HG03159 (cell line): ENCODE results near the gene KAT8.
"Not testable (repeated sequence)": the region's sequence is repeated elsewhere in the genome, so short reads cannot be mapped to it uniquely, and the experiment has no call there.

Source experiments
- ATAC-seq: cut with Tn5 transposase; IDR thresholded peaks from one replicate; pipeline ENCODE4 v1.9.1; 2021; ENCODE audit warnings: mild to moderate bottlenecking, moderate library complexity; ENCODE audit not compliant: unreplicated experiment

KAT8 gene

DNA sequence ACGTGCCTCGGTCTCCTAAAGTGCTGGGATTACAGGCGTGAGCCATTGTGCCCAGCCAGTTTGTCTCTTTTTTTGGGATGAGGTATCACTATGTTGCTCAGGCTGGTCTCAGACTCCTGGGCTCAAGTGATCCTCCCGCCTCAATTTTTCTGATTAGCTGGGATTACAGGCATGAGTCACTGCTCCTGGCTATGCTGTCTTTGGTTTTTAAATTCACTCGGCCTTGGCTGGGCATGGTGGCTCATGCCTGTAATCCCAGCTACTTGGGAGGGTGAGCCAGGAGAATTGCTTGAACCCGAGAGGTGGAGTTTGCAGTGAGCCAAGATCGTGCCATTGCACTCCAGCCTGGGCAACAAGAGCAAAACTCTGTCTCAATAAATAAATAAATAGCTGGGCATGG lies 27.0 kb downstream of the KAT8 start:
- not testable (repeated sequence) for ATAC-seq

DNA sequence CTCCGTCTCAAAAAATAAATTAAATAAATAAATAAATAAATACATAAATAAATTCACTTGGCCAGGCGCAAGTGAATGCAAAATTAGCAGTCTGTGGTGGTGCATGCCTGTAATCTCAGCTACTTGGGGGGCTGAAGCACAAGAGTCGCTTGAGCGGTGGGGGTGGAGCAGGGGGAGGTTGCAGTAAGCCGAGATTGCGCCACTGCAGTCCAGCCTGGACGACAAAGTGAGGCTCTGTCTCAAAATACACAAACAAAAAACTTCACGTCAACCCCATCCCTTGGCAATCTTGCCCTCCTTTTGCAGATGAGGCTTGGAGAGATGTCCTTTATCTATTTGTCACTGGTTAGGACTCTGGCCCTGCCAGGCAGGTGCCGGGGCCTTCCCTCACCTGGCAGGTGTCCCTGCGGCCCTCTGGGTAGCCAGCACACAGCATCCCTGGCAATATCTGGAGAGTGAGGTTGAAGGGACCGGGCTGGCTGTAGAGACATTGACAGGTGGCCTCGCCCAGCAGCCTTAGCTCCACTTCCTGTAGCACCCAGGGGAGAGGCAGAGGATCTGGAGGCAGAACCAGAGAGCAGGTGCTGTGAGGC lies 28.0 kb downstream of the KAT8 start:
- ATAC-seq = no peak

DNA sequence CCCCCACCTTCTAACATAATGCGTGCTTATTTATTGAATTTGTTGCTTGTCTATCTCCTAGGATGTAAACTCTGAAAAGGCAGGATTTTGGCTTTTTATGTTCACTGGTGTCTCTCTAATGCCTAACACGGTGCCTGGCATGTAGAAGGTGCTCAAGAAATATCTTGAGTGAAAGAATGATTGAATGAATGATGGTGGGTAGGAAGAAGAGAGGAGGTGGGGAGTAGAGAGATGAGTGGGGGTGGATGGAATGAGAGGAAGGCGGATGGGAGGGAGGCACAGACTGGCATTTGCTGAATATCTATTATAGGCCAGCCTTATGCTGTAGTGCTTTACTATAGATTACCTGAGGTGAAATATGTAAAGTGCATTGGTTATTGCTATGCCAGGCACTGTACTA lies 30.1 kb downstream of the KAT8 start:
- ATAC-seq = no peak

DNA sequence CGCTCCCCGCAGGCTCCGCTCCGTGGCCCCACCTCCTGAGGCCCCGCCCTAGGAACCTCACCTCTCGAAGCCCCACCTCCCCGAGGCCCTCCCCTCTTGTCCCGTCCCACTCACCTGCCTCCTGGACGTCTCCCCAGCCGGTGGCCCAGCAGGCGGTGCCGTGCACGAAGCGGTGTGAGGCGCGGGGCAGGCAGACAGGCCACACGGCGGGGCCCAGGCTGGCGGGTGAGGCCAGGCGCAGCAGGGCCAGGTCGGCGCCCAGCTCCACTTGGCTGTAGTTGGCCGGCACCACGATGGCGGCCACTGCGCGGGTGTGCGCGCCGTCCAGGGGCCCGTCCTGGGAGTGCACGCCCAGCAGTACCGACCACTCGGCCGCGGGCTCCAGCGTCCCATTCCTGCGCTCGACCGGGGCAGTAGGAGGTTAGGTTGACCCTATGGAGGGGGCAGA lies 30.8 kb downstream of the KAT8 start:
- no peak for ATAC-seq

DNA sequence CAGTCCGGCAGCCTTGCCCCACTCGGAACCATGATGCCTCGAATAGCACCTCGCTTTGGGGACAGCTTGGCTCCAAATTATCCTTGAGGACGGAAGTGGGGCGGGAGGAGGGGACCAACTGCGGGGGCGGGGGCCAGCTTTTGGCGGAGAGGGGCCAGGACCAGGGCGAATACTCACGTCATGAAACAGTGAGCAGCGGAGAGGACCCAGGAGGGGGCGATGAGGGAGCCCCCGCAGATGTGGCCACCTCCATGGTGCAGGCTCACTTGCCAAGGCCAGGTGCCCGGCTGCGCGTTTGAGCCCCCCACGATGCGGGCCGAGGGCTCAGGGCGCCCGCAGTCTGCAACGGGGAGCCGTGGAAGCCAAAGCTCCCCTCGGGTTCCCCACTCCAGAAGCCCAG lies 31.4 kb downstream of the KAT8 start:
- no peak for ATAC-seq

DNA sequence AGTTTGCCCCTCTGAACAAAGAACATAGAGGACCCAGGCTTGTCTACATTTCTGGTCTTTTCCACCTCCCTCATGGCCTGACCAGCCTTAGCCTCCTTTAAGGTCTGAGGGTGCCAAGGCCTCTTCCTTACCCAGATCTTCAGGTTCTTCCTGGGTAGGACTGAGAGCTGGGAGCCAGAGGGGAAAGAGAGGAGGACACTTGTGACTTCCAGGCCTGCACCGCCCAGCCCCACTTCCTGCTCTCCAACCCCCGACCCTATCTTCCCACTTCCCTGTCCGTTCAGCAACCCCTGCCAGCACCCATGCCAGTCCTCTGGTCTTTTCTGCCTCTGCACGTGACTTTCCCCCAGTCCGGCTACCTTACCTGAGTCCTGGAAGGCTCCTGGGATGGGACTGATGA lies 31.9 kb downstream of the KAT8 start:
- ATAC-seq = no peak

DNA sequence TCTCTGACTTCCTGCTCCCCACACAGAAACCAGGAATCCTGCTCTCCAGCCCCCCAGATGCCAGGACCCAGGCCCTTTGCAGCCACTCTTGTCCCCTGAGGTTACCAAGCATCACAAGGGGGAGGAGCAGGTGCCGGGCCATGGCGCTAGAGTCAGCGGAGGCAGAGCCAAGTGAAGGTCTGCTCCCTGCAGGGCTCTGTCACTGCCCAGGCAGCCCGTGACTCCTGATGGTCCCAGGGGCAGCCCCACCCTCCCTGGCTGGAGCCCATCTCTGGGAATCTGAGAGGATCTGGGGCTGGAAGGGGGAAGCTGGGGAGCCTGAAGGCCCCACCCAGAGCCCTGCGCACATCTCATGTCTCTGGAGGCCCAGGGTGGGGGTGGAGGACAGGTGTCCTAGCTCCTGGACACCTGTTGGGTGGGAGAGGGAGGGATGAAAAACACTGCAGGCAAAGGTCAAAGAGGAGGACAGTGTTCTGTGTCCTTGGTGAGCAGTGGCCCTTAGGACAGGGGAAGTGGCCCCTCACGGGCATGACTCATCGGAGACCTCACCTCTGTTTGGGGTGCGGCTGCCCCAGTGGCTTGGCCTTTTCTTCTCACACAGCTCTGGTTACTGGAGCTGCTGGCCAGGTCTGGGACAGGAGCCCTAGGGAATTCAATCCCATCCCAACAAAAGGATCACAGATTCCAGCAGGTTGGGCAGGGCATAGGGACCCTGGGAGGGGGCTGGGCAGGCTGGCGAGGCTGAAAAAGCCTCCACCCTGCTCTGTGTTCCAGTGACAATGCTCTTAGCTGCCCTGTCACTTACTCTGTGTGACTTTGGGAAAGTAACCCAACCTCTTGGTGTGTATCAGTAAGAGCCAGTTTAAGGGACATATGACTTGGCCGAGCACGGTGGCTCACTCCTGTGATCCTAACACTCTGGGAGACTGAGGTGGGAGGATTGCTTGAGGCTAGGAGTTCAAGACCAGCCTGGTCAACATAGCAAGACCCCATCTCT lies 32.7 kb downstream of the KAT8 start, which contains the start of gene PRSS36:
TSS of gene PRSS36 (minus strand) at position 173 of the 997 bp plus-strand sequence. CDS start at position 142, 31 bp downstream.
- no peak for ATAC-seq

DNA sequence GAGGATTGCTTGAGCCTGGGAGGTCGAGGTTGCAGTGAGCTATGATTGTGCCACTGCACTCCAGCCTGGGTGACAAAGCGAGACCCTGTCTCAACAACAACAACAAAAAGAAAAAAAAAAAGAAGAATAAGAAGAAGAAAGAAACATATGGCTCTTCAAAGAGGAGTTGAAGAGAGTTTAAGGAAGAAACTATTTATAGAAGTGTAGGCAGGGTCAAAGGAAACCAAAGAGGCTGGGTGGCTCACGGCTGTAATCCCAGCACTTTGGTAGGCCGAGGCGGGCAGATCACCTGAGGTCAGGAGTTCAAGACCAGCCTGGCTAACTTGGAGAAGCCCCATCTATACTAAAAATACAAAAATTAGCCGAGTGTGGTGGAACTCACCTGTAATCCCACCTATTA lies 33.5 kb downstream of the KAT8 start:
- not testable (repeated sequence) for ATAC-seq

DNA sequence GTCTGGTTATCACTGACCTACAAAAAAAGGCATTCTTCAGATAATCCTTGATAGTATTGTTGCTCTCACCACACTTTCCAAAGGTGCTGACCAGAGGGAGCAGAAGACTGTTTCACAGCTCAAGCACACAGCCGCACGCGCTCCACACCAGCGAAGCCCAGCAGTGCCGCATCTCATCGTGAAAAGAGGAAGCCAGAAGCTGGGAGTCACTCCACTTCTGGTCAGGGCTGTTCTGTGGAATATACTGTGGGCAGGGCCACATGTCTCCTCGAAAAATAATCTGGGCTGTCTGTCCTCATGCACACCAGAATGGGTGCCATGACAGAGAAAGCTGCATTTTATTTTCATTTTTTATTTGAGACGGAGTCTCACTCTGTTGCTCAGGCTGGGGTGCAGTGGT lies 39.7 kb downstream of the KAT8 start:
- no peak for ATAC-seq

DNA sequence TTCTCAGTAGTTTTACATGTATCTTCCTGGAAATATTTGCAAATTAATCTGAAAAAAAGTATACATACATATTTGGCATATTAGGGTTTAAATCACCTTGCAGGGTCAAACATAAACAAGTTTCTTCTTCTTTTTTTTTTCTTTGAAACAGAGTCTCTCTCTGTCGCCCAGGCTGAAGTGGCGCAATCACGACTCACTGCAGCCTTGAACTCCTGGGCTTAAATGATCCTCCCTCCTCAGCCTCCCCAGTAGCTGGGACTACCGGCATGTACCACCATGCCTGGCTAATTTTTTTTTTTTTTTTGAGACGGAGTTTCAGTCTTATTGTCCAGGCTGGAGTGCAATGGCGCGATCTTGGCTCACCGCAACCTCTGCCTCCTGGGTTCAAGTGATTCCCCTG lies 49.9 kb downstream of the KAT8 start:
- no peak for ATAC-seq

DNA sequence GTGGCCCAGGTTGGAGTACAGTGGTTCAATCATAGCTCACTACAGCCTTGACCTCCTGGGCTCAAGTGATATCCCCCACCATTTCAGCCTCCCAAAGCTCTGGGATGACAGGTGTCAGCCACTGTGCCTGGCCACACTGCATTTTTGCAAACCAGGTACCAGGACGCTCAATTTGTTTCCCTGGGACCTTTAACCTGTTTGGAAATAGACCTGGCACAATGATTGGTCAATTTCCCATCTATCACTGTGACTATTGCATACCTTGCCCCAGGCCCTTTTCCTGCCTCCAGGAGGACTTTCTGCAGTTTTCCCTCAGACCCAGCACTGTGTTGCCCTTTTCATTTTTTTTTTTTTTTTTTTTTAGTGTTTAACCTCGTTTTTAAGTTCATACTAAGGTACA lies 51.4 kb downstream of the KAT8 start:
- no peak for ATAC-seq

DNA sequence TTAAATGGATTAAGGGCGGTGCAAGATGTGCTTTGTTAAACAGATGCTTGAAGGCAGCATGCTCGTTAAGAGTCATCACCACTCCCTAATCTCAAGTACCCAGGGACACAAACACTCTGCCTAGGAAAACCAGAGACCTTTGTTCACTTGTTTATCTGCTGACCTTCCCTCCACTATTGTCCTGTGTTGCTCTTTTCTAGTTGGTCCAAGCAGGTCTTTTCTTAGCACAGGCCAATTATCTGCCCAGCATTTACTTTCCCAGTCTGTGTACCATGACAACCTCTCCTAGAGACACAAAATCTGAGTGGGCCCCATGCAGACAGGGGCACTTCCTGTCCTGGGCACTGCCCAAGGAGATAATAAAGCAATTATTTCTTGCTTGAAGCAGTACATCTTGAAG lies 52.6 kb downstream of the KAT8 start:
- ATAC-seq = not testable (repeated sequence)

DNA sequence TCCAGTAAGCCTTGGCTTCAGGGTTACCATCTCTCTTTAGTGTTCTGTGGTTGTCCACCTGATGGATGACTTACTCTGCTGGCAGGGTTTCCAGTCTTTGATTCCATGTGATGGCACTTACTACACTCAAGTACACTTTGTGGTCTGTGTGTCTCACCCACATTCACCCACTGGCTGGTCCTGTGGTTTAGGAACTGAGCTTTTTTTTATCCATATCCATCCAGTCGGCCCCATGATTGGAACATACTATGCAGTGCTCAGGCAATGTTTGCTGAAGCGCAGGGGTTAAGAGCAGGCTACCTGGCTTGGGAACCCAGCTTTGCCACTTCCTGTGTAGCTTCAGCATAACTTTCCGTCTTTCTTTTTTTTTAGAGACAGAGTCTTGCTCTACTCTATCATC lies 59.7 kb downstream of the KAT8 start:
- ATAC-seq = no peak

DNA sequence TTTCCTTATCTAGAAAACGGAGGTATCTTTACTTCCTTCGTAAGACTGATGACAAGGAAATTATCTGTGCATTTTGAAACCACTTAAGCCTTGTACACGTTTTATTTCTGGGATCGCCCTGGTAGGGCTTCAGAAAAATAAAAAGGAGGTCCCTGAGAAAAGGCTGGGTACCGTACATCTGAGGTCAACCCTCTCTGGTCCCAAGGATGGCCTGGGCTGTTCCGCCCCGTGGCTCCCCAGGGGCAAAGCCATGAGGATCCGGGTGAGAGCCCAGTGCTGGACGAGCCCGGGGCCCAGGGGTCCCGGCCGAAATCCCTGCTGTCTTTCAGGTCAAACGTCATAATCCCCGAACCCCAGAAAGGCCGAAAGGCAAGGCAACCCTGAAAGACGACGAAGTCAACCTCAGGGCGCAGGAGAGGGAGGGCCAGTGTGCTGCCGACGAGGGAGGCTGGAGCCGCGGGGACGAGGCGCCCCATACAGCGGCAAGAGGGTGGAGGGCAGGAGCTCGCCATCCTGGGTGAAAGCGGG lies 61.8 kb downstream of the KAT8 start:
- ATAC-seq = peak; percentile 11

DNA sequence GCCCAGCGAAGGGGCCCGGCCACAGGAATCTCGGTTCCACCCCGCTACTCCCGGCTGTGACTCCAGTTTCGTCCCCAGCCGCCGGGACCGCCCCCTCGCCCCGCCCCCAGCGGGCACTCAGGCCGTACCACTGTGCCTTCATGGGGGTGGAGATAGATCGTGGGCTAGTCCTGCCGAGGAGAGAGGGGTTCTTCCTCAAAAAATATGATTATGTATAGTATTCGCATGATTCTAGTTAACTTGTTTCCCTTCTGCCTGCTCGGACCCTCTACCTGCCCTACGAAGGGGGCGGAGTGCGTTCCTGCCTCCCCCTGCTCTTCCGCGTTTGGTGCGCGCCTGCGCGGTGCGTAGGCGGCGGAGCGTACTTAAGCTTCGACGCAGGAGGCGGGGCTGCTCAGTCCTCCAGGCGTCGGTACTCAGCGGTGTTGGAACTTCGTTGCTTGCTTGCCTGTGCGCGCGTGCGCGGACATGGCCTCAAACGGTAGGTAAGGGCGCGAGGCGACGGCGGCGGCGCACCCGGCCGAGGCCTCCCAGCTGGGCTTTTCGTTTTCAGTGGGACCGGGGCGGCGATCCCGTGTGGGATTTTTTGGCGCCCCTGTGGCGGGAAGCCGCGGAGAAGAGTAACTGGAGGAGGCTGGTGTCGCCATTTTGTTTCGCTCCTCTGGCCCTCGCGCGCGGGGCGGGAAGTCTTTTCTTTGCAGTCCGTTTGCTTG lies 62.4 kb downstream of the KAT8 start, which contains the start of gene FUS:
TSS of gene FUS (plus strand) at position 393 of the 713 bp plus-strand sequence. CDS start at position 469, 76 bp downstream.
- ATAC-seq = peak; percentile 45
